K562 (cell line): ENCODE data around the gene CXCL14.

Source experiments
- NR2C2 ChIP-seq, 2 experiments: fragments of 200-800 bp in 1 of 2; sonication (Bioruptor generic) in 1 of 2; sonication (generic) in 1 of 2; formaldehyde crosslinking in 1 of 2; IDR thresholded peaks; 2 replicates each; pipeline versions ENCODE4 v1.6.1 to v1.8.0; 2016 to 2022; ENCODE audit warnings: mild to moderate bottlenecking in 1 of 2, missing compliant biosample characterization in 1 of 2, missing genetic modification characterization in 1 of 2, missing genetic modification reagents in 1 of 2
- RFX5 ChIP-seq: IDR thresholded peaks from 2 replicates; pipeline ENCODE4 v1.6.1; 2011; ENCODE audit warnings: low read depth, mild to moderate bottlenecking, improper control_type of control experiment, low read length
- TCF7L2 ChIP-seq: fragments of 150-350 bp; IDR thresholded peaks from 2 replicates; pipeline ENCODE4 v1.6.1; 2016; ENCODE audit warnings: low read depth, mild to moderate bottlenecking, low read length, moderate library complexity
- ZNF639 ChIP-seq, 2 experiments: fragments of 200-800 bp in 1 of 2; sonication (Bioruptor generic) in 1 of 2; sonication (generic) in 1 of 2; formaldehyde crosslinking in 1 of 2; IDR thresholded peaks in 1 of 2; conservative IDR thresholded peaks in 1 of 2; 2 replicates each; pipeline versions ENCODE4 v1.5.0 to v1.6.1; 2016 to 2020; ENCODE audit warnings: missing compliant biosample characterization in 1 of 2, missing genetic modification characterization in 1 of 2, missing genetic modification reagents in 1 of 2

DNA sequence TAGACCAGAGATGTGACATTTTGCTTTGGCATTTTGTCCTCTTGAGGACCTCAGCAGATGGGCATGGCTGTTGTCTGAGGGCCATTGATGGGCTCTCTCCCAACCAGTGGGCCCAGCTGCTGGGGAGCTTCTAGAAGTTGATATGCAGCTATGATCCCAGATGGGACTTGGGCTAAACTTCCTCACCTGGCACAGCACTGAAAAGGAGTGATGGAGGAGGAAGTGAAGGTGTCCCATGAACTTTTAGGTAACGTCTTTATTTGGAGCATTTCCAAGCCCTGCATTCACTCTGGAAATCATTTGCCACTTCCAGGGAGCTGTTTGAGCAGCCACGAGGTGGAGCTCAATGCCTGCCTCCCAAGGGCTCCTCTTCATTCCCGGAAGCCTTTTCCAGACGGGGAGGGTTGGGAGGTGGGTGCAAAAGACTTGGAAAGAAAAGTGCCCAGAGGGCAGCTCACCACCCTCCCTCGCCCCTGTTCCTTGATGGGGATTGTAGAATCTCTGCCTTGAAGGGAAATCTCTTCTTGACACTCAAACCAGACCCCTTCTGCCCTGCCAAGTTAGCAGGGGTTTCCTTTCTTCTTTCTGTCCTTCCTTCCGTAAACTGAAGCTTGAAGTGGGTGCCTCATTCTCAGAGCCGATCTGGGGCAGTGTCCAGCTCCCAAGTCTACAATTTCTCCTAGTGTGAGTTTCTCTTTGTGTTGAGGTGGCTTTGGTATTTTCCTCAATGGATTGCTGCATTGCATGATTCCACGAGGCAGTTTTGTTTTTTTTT, 24.9 kb downstream of the CXCL14 start:
- TF ChIP-seq RFX5 (no peak), TCF7L2 (no peak), ZNF639 (CRISPR knock-in tag; conservative IDR thresholded peaks at IDR 0.05 in 1 of 2, IDR thresholded peaks at IDR 0.05 in 1 of 2) (no peak), NR2C2 (CRISPR knock-in tag; IDR thresholded peaks at IDR 0.05) (no peak), NR2C2 (tag; IDR thresholded peaks at IDR 0.05) (no peak)
